ENCODE results near the gene ABHD3.
"Not testable (repeated sequence)": the region's sequence is repeated elsewhere in the genome, so short reads cannot be mapped to it uniquely, and the experiment has no call there.

Gene ABHD3

DNA sequence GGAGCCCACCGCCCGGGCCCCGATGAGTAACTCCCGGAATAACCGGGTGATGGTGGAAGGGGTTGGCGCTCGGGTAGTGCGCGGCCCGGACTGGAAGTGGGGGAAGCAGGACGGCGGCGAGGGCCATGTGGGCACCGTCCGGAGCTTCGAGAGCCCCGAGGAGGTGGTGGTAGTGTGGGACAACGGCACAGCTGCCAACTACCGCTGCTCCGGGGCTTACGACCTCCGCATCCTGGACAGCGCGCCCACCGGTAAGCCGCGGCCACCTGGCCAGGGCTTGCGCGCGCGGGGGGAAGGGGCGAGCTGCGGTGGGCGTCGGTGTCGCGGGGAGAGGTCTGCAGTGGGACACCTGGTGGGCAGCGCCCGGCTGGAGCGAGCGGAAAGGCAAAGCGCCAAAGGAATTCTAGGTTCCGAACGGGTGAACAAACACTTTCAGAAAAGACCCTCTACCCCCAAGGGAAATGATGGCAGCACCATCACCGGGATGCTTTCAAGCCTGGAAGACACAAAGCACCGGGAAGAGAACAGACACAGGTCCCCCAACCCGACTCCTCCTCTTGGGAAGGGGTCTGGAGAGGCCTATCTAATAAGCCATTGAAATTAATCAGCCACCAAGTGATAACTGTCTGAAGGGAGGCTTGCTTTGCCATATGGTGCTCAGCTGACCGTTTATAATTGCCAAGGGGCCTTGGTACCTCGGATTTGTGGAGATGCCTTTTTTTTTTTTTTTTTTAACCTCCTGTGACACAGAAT, 37.2 kb upstream of the ABHD3 start:
- H3K4me3 ChIP-seq (replicated peaks; ENCODE audit: low read depth, low read length), result peak overlapping the region; percentile 69
- no peak for DNase-seq (ENCODE audit: extremely low read depth, low read depth)

DNA sequence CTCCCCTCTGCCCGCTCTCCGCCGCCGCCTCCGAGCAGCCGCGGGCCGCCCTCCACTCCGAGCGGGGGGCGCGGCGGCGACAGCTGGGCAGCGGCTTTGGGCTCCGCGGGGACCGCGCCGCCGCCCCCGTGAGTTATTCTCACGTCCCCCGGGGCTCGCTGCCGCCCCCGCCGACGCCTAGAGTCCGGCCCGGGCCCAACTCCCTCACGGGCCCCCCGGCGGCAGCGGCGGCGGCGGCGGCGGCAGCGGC, 36.7 kb upstream of the ABHD3 start:
- TF ChIP-seq, protein P1, sequence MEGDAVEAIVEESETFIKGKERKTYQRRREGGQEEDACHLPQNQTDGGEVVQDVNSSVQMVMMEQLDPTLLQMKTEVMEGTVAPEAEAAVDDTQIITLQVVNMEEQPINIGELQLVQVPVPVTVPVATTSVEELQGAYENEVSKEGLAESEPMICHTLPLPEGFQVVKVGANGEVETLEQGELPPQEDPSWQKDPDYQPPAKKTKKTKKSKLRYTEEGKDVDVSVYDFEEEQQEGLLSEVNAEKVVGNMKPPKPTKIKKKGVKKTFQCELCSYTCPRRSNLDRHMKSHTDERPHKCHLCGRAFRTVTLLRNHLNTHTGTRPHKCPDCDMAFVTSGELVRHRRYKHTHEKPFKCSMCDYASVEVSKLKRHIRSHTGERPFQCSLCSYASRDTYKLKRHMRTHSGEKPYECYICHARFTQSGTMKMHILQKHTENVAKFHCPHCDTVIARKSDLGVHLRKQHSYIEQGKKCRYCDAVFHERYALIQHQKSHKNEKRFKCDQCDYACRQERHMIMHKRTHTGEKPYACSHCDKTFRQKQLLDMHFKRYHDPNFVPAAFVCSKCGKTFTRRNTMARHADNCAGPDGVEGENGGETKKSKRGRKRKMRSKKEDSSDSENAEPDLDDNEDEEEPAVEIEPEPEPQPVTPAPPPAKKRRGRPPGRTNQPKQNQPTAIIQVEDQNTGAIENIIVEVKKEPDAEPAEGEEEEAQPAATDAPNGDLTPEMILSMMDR (IDR thresholded peaks at IDR 0.05; ENCODE audit: low read depth, low read length, missing control alignments), result no peak
- no peak for DNase-seq (ENCODE audit: extremely low read depth, low read depth)

More for the DNA sequence above, 37.2 kb upstream of the ABHD3 start:
- TF ChIP-seq, protein P1 (IDR thresholded peaks at IDR 0.05; ENCODE audit: low read depth, low read length, missing control alignments), result no peak

DNA sequence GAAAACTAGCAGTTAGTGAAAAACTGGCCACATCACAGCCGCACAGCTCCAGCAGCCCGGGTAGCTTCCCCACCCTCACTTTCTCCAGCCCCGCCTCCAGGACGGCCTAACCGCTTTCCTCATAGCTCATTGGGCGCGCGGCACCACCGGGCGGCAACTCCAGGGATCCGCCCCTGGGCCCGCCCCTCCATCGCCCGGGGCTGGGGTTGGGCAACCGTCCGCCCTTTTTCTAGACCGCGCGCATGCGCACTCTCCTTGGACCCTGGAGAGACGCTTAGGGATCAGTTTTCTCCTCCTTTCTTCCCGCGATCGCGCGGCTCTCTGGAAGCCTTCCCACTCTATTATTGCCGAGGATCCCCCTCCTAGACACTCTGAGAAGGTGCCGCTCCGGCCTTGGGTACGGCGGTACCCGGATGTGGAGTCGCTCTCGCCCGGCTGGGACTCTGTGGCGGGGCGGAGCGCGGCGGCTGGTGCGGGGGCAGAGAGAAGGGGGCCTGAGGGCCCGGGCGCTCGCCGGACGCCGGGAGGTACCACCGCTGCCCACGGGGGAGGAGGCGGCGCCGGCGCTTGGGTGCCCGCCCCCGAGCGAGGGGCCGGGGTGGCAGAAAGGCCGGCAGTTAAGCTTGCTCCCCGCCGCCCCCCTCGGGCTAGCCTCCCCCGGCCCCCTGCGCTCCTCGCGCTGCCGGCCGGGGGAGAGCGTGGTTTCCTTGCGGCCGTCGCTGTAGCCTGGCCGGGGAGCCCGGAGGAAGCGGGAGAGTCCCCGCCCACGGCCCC, 36.2 kb upstream of the ABHD3 start, which contains the start of gene MIB1:
Gene MIB1 (plus strand): TSS at position 255 of the 774 bp plus-strand sequence. CDS start 792 bp downstream, outside the sequence.
- peak; percentile 89 for DNase-seq (ENCODE audit: extremely low read depth, low read depth)
- TF ChIP-seq, protein P1 (IDR thresholded peaks at IDR 0.05; ENCODE audit: low read depth, low read length, missing control alignments), result no peak
- peak within 1 kb of the TSS; percentile 69 for H3K4me3 ChIP-seq (replicated peaks; ENCODE audit: low read depth, low read length)

More for the DNA sequence above, 36.7 kb upstream of the ABHD3 start:
- H3K4me3 ChIP-seq (replicated peaks; ENCODE audit: low read depth, low read length), result peak overlapping the region; percentile 69

DNA sequence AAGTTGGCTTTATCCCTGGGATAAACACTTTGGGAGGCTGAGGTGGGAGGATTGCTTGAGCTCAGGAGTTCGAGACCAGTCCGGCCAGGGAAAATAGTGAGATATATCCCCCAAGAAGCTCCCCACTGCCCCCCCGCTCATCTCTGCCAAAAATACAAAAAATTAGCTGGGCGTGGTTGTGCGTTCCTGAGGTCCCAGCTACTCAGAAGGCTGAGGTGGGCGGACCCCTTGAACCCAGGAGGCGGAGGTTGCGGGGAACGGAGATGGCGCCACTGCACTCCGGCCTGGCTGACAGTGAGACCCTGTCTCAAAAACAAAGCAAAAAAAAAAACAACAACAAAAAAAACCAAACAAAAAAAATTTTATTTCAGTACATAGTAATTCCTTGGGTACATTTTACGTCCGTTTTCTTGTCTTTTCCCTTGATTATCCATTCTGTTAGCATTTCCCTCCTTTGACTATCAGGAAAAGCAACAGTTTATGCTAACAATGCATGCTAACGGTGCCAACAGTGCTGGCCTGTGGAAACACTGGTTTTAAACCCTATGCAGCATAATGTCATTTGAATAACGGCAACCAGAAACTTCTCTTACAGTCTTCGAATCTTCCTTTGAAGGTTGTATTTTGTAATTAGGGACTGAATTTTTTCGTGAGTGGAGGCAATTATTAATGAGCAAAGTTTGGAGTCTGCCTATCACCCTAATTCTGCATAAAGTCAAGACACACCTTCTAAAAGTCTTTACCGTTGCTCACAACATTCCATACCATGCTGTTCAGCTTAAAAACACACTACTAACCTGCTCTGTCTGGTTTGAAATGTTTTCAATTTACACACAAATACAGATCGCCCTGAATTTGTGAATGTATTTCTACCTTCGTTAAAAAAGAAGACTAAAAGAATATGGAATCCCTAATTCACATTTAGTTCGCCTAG, 35.3 kb upstream of the ABHD3 start:
- TF ChIP-seq, protein P1 (IDR thresholded peaks at IDR 0.05; ENCODE audit: low read depth, low read length, missing control alignments), result no peak
- no peak for DNase-seq (ENCODE audit: extremely low read depth, low read depth)
- H3K4me3 ChIP-seq (replicated peaks; ENCODE audit: low read depth, low read length), result peak overlapping the region; percentile 69

DNA sequence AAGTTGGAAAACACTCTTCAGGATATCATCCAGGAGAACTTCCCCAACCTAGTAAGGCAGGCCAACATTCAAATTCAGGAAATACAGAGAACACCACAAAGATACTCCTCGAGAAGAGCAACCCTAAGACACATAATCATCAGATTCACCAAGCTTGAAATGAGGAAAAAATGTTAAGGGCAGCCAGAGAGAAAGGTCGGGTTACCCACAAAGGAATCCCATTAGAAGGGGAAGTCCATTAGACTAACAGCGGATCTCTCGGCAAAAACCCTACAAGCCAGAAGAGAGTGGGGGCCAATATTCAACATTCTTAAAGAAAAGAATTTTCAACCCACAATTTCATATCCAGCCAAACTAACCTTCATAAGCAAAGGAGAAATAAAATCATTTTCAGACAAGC, 32.4 kb upstream of the ABHD3 start:
- not testable (repeated sequence) for H3K4me3 ChIP-seq (replicated peaks; ENCODE audit: low read depth, low read length); DNase-seq (ENCODE audit: extremely low read depth, low read depth)

DNA sequence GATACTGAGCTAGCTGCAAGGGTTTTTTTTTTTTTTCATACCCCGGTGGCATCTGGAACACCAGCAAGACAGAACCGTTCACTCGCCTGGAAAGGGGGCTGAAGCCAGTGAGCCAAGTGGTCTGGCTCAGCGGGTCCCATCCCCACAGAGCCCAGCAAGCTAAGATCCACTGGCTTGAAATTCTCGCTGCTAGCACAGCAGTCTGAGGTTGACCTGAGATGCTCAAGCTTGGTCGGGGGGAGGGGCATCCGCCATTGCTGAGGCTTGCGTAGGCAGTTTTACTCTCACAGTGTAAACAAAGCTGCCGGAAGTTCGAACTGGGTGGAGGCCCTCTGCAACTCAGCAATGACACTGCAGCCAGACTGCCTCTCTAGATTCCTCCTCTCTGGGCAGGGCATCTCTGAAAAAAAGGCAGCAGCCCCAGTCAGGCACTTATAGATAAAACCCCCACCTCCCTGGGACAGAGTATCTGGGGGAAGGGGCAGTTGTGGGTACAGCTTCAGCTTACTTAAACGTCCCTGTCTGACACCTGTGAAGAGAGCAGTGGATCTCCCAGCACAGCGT, 31.0 kb upstream of the ABHD3 start:
- no peak for DNase-seq (ENCODE audit: extremely low read depth, low read depth)
- TF ChIP-seq, protein P1 (IDR thresholded peaks at IDR 0.05; ENCODE audit: low read depth, low read length, missing control alignments), result no peak
- H3K4me3 ChIP-seq (replicated peaks; ENCODE audit: low read depth, low read length), result no peak overlapping the region

All from HFF-Myc (cell line).